ENCODE results near the gene CRTAP. TPM values are rescaled to one million over a fixed set of nuclear protein-coding genes. Genes with fewer than 3 reads are reported as not detected.
"Not testable (repeated sequence)": the region's sequence is repeated elsewhere in the genome, so short reads cannot be mapped to it uniquely, and the experiment has no call there.

Gene CRTAP
- total RNA-seq, 1 experiment from 2014 or later, result 104 TPM

DNA sequence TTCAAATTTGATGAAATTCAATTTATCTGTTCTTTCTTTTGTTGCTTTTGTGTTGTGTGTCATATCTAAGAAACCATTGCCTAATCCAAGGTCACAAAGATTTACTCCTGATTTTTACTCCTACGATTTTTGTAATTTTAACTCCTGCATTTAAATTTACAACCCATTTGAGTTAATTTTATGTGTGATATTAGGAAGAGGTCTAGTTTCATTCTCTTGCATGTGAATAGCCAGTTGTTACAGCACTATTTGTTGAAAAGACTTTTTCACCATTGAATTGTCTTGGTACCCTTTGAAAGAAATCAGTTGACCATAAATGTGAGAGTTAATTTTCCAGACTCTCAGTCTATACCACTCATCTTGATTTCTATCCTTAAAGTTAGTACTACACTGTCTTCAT lies 23.9 kb downstream of the CRTAP start:
- Histone ChIP-seq H3K4me3 (replicated peaks in 1 of 2; ENCODE audit: low read depth in 1 of 2, low read length in 2 of 2) (no peak overlapping the region), H3K79me2 (ENCODE audit: insufficient read depth, low read length) (no peaks in the 10 kb centered on the region), H3K4me2 (ENCODE audit: low read length) (no peak overlapping the region), H4K20me1 (ENCODE audit: insufficient read depth) (no peaks in the 10 kb centered on the region), H2AFZ (ENCODE audit: low read depth, low read length, poor library complexity, severe bottlenecking) (no peak overlapping the region), H3K4me1 (ENCODE audit: control insufficient read depth in 1 of 2, insufficient read depth in 2 of 2, low read length in 2 of 2) (no peaks in the 10 kb centered on the region), H3K27ac (ENCODE audit: low read depth, low read length) (no peak overlapping the region), H3K9ac (ENCODE audit: low read length) (no peak overlapping the region), H3K9me2 (ENCODE audit: insufficient read depth) (no peaks in the 10 kb centered on the region), H3K9me3 (ENCODE audit: control insufficient read depth in 1 of 2, insufficient read depth in 1 of 2, low read depth in 1 of 2, low read length in 2 of 2) (no peaks in the 10 kb centered on the region), H3K27me3 (ENCODE audit: insufficient read depth, low read length) (no peaks in the 10 kb centered on the region), H3K36me3 (ENCODE audit: control insufficient read depth in 1 of 2, insufficient read depth in 2 of 2, low read length in 2 of 2) (peaks cover 9 to 17% of the 10 kb centered on the region in 2 experiments)
- no peak for TF ChIP-seq CBX3 (IDR thresholded peaks at IDR 0.05; ENCODE audit: low read depth)
- intact Hi-C loops (cut with micrococcal nuclease), result no loop called here
- DNase-seq (ENCODE audit: low read depth, low spot score) (no peak), ATAC-seq (no peak)
- POLR2A ChIA-PET, result no interaction called here
- no TSS peak for BruUV-seq (replicated peaks)
- CTCF ChIA-PET, result interaction anchor here (1.6 kb wide), 1 partner anchor 235 kb away, joined by 5 read pairs; no protein-coding TSS in a partner anchor
- RAD21 ChIA-PET (ENCODE audit: low non-redundant PET in 1 of 2, low total read pairs in 2 of 2, uncharacterized antibody in 2 of 2, unreplicated experiment in 2 of 2), result no interaction called here

DNA sequence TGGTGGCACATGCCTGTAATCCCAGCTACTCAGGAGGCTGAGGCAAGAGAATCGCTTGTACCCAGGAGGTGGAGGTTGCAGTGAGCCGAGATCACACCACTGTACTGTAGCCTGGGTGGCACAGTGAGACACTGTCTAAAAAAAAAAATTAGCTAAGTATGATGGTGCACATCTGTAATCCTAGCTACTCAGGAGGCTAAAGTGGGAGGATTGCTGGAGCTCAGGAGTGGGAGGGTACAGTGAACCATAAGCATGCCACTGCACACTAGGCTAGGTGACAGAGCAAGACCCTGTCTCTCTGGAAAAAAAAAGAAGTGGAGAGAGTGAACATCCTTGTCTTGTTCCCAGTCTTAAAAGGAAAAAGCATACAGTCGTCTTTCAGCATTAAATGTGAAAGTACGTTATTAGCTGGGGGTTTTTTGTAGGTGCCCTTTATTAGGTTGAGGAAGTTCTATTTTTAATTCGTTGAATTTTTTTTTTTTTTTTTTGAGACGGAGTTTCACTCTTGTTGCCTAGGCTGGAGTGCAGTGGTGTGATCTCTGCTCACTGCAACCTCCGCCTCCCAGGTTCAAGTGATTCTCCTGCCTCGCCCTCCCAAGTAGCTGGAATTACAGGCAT lies 25.3 kb downstream of the CRTAP start:
- DNase-seq (ENCODE audit: low read depth, low spot score); H3K9me3 ChIP-seq (ENCODE audit: control insufficient read depth in 1 of 2, insufficient read depth in 1 of 2, low read depth in 1 of 2, low read length in 2 of 2); RAD21 ChIA-PET (ENCODE audit: low non-redundant PET in 1 of 2, low total read pairs in 2 of 2, uncharacterized antibody in 2 of 2, unreplicated experiment in 2 of 2); H3K79me2 ChIP-seq (ENCODE audit: insufficient read depth, low read length); H3K4me3 ChIP-seq (replicated peaks in 1 of 2; ENCODE audit: low read depth in 1 of 2, low read length in 2 of 2); H3K9me2 ChIP-seq (ENCODE audit: insufficient read depth); H2AFZ ChIP-seq (ENCODE audit: low read depth, low read length, poor library complexity, severe bottlenecking); H4K20me1 ChIP-seq (ENCODE audit: insufficient read depth); BruUV-seq (replicated peaks); H3K4me2 ChIP-seq (ENCODE audit: low read length); ATAC-seq; H3K27ac ChIP-seq (ENCODE audit: low read depth, low read length); intact Hi-C loops (cut with micrococcal nuclease); H3K9ac ChIP-seq (ENCODE audit: low read length); H3K4me1 ChIP-seq (ENCODE audit: control insufficient read depth in 1 of 2, insufficient read depth in 2 of 2, low read length in 2 of 2); H3K27me3 ChIP-seq (ENCODE audit: insufficient read depth, low read length): not testable (repeated sequence)
- H3K36me3 ChIP-seq (ENCODE audit: control insufficient read depth in 1 of 2, insufficient read depth in 2 of 2, low read length in 2 of 2), result peaks cover 7 to 17% of the 10 kb centered on the region in 2 experiments; a peak in 3 of 4 replicates
- POLR2A ChIA-PET, result interaction anchor here (0.7 kb wide), 1 partner anchor 25 kb away, joined by 3 read pairs; the partner anchor contains the start of gene CRTAP
- CTCF ChIA-PET, result interaction anchor here (1.6 kb wide), 1 partner anchor 233 kb away, joined by 5 read pairs; no protein-coding TSS in a partner anchor

DNA sequence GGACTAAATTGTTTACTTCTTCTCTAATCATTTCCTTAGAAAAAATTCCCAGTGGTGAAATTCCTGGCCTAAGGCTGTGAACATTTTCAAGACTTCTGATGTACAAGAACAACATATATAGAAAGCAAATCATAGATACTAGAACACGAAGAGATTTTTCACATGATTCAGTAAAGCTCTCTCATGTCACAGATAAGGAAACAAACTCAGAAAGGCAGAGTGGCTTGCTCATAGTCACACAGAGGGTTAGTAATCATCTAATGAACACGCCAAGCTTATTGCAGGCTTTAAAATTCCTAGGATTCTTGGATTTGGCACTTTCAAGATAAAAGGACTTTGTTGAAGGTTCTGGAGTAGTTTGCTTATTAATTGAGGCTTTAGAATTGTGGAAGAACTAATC lies 26.2 kb downstream of the CRTAP start:
- Histone ChIP-seq H3K9me3 (ENCODE audit: control insufficient read depth in 1 of 2, insufficient read depth in 1 of 2, low read depth in 1 of 2, low read length in 2 of 2) (no peaks in the 10 kb centered on the region), H3K79me2 (ENCODE audit: insufficient read depth, low read length) (no peaks in the 10 kb centered on the region), H3K27ac (ENCODE audit: low read depth, low read length) (no peak overlapping the region), H3K4me2 (ENCODE audit: low read length) (no peak overlapping the region), H3K9ac (ENCODE audit: low read length) (no peak overlapping the region), H2AFZ (ENCODE audit: low read depth, low read length, poor library complexity, severe bottlenecking) (no peak overlapping the region), H3K4me3 (replicated peaks in 1 of 2; ENCODE audit: low read depth in 1 of 2, low read length in 2 of 2) (no peak overlapping the region), H3K27me3 (ENCODE audit: insufficient read depth, low read length) (no peaks in the 10 kb centered on the region), H3K4me1 (ENCODE audit: control insufficient read depth in 1 of 2, insufficient read depth in 2 of 2, low read length in 2 of 2) (no peaks in the 10 kb centered on the region), H3K36me3 (ENCODE audit: control insufficient read depth in 1 of 2, insufficient read depth in 2 of 2, low read length in 2 of 2) (peaks cover 3 to 16% of the 10 kb centered on the region in 2 experiments; a peak in 2 of 4 replicates), H3K9me2 (ENCODE audit: insufficient read depth) (no peaks in the 10 kb centered on the region), H4K20me1 (ENCODE audit: insufficient read depth) (no peaks in the 10 kb centered on the region)
- ChIA-PET CTCF (no interaction called here), POLR2A (interaction anchor here (0.7 kb wide), 1 partner anchor 26 kb away, joined by 3 read pairs; the partner anchor contains the start of gene CRTAP), RAD21 (ENCODE audit: low non-redundant PET in 1 of 2, low total read pairs in 2 of 2, uncharacterized antibody in 2 of 2, unreplicated experiment in 2 of 2) (no interaction called here)
- ATAC-seq (no peak), DNase-seq (ENCODE audit: low read depth, low spot score) (no peak)
- no peak for TF ChIP-seq SIN3A (IDR thresholded peaks at IDR 0.05; ENCODE audit: low read depth)
- BruUV-seq (replicated peaks), result no TSS peak
- intact Hi-C loops (cut with micrococcal nuclease), result no loop called here
